Astrocyte (in vitro differentiated cells and primary cell): ENCODE data around the gene MYO1G.

Experiments
- EZH2 ChIP-seq: IDR thresholded peaks from 2 replicates; pipeline ENCODE4 v1.6.1; 2012; ENCODE audit warnings: mild to moderate bottlenecking, low read length, inconsistent platforms; ENCODE audit not compliant: insufficient read depth
- TF ChIP-seq, protein P1 (sequence below): IDR thresholded peaks from 2 replicates; pipeline ENCODE4 v1.5.1; 2011; ENCODE audit warnings: low read depth, mild to moderate bottlenecking, inconsistent platforms, low read length, moderate library complexity; ENCODE audit not compliant: insufficient read depth

DNA sequence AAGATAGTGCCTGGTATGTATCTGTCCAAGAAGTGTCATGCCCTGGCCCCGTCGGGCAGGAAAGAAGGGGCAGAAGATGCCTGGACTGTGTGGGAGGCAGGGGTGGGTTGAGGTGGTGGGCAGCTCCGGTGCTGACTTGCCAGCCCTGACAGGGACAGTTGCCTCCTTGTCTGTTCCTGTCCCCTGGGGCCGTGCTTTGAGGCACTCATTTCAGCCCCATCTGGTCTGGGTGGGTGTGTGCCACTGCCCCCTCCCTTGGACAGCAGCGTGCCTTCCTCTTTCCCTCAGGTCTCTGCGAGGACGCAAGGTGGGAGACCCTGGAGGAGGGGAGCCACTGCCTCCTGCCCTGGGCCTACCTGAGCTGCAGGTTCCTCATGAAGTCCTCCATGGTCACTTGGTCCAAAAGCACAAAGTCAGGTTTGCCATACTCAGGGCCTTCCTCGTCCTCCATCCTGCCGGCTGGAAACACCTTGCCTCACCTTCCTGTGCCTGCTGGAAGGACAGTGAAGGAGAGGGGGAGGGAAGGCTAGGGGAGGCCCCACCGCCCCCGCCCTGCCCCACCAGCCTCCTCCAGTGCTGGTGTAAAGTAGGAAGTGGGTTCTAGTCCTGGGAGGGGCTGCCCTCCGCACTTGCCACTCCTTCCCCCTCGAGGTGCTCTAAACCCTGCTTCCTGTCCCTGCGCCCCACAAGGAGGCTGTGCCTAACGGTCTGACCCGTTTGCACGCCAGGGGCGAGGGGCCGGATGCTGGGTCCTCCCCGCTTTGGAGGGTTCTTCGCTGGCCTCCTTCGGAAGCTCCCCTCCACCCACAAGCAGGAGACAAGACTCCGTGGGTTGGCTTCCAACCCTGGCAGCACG lies at the start of gene MYO1G:
- TF ChIP-seq, protein P1, sequence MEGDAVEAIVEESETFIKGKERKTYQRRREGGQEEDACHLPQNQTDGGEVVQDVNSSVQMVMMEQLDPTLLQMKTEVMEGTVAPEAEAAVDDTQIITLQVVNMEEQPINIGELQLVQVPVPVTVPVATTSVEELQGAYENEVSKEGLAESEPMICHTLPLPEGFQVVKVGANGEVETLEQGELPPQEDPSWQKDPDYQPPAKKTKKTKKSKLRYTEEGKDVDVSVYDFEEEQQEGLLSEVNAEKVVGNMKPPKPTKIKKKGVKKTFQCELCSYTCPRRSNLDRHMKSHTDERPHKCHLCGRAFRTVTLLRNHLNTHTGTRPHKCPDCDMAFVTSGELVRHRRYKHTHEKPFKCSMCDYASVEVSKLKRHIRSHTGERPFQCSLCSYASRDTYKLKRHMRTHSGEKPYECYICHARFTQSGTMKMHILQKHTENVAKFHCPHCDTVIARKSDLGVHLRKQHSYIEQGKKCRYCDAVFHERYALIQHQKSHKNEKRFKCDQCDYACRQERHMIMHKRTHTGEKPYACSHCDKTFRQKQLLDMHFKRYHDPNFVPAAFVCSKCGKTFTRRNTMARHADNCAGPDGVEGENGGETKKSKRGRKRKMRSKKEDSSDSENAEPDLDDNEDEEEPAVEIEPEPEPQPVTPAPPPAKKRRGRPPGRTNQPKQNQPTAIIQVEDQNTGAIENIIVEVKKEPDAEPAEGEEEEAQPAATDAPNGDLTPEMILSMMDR = no peak
- no peak for TF ChIP-seq EZH2
